Measurements from ENCODE around the gene MAGEF1. TPM values are rescaled to one million over a fixed set of nuclear protein-coding genes. Genes with fewer than 3 reads are reported as not detected.

Gene MAGEF1
- total RNA-seq, 2 experiments from 2014 or later = 5.3 to 5.8 TPM

DNA sequence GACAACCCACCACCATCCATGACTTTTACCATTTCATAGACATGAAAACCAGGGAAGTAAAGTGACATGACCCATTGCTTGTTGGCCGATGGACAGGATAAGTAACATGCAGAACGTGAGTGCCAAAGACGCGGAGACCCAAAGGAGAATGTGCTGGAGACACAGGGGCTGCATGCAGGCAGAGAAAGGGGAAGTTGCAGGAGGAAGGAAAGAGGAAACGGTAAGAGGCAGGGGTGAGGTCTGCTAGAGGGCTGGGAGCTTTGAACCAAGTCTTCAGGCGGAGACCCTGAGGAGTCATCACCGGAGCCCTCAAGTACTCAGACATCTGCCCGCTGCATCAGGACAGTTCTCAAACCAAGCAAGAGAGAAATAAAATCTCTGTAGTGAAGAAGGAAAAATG is 34.9 kb downstream of the MAGEF1 start:
- ChIA-PET POLR2A (no interaction called here), CTCF (interaction anchor here (0.6 kb wide), 1 partner anchor 50 kb away, joined by 3 read pairs; no protein-coding TSS in a partner anchor)
- Mint-ChIP-seq H3K27me3 (peaks cover 10% of the 10 kb centered on the region), H3K4me3 (no peak overlapping the region), H3K9me3 (no peaks in the 10 kb centered on the region), H3K36me3 (ENCODE audit: low read depth) (no peaks in the 10 kb centered on the region), H3K27ac (no peak overlapping the region), H3K4me1 (no peaks in the 10 kb centered on the region)
- no peak for DNase-seq

DNA sequence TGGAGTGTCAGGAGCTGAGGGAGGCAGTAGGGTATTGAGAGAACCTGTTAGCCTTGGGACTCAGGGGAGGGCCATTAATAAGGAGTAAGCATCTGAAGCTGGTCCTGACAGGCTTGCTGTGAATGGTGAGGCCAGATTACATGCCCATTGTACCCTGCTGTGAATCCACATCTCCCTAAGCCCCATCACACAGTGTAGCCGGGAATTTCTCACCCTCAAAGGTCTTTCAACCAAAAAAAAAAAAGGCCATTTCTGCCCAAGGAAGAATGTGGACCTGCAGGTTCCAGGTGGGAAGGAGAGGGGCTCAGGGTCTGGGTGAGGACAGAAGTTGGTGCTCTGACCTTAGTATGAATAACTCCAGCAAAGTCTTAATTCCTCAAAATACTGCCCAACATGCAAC is 37.2 kb downstream of the MAGEF1 start:
- Mint-ChIP-seq H3K4me1 (no peaks in the 10 kb centered on the region), H3K27ac (no peak overlapping the region), H3K36me3 (ENCODE audit: low read depth) (no peaks in the 10 kb centered on the region), H3K27me3 (peaks cover 8% of the 10 kb centered on the region), H3K4me3 (no peak overlapping the region), H3K9me3 (no peaks in the 10 kb centered on the region)
- DNase-seq = no peak
- CTCF ChIA-PET = no interaction called here
- POLR2A ChIA-PET = no interaction called here

DNA sequence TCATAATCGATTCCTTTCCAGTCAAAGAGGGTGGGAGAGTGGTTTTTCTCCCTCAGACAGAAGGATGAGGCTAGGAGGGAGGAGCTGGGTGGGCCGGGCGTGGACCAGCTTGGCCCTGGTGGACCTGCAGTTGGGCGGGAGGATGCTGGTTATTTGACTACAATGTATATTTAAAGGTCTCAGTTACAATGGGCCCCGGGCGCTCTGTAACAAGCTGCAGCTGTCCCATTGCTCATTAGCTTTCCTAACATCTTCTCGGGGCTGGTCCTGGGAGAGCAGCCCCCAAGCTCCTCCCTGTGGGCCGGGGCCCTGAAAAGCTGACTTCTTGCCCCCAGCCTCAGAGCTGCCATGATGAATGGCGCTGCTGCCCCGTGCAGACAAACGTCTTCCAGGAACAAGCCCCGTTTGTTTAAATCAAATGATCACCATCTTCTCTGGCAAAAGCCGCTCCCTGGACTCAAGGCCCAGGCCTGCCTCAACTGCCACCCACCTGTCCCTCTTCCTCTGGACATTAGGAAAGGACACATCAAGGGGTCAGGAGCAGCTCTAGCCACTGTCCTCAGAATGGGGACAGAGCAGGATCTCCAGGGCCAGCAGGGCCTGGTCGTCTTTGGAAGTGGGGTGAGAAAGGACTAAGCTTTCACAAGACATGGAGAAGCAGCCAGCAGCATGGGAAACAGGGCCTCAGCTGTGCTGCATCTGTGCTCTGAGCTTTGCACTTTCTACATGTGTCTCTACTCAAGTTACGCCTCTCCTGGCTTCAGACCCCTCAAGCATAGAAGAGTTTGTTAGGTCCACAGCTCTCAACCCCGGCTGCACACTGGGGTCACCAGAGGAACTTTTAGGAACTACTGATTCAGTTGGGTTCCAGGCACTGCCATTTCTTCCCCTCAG is 38.6 kb downstream of the MAGEF1 start:
- no peak overlapping the region for H3K4me3 Mint-ChIP-seq
- H3K36me3 Mint-ChIP-seq (ENCODE audit: low read depth) = no peaks in the 10 kb centered on the region
- CTCF ChIA-PET = interaction anchor here (0.6 kb wide), 1 partner anchor 55 kb away, joined by 3 read pairs; no protein-coding TSS in a partner anchor
- H3K27me3 Mint-ChIP-seq = peaks cover 8% of the 10 kb centered on the region
- POLR2A ChIA-PET = no interaction called here
- no peak overlapping the region for H3K27ac Mint-ChIP-seq
- no peaks in the 10 kb centered on the region for H3K9me3 Mint-ChIP-seq
- DNase-seq = no peak
- no peaks in the 10 kb centered on the region for H3K4me1 Mint-ChIP-seq

DNA sequence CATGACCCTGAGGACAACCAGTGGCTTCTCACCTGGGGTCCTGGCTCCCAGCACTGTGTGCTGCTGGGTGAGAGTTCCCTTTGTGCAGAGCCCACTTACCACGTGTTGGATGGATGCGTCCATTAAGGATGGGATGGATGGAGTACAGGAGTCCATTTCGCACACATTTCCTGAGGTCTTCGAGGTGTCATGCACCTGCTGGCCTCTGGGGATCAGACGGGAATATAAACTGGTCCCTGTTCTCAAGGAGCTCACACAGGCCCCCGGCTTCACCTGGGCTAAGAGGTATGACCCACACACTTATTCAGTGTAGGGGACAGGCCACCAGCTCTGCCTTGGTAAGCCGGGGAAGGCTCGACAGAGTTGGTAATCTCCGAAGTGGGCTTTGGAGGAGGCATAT is 39.5 kb downstream of the MAGEF1 start:
- no peaks in the 10 kb centered on the region for H3K4me1 Mint-ChIP-seq
- CTCF ChIA-PET = interaction anchor here (0.6 kb wide), 1 partner anchor 54 kb away, joined by 3 read pairs; no protein-coding TSS in a partner anchor
- no peaks in the 10 kb centered on the region for H3K9me3 Mint-ChIP-seq
- POLR2A ChIA-PET = no interaction called here
- H3K27me3 Mint-ChIP-seq = peaks cover 10% of the 10 kb centered on the region
- no peaks in the 10 kb centered on the region for H3K36me3 Mint-ChIP-seq (ENCODE audit: low read depth)
- no peak for DNase-seq
- H3K27ac Mint-ChIP-seq = no peak overlapping the region
- H3K4me3 Mint-ChIP-seq = no peak overlapping the region

DNA sequence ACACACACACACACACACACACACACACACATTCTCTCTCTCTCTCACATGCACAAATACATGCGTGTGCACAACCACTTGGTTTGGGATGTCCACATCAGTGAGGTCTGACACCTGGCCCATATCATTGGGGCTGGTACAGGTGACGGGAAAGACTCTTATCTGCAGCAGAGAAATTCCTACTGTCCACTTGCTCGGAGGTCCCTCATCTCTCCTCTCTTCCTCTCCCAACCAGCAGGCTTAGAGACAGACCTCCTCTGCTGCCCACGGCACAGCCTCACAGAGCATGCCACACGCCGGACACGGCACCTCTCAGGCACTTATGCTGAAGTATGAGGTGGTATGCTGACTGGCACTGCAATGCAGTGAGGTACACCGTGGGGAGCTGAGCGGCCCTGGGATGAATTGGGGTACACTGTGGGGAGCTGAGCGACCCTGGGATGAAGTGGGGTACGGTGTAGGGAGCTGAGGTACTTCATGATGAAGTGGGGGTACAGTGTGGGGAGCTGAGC is 41.7 kb downstream of the MAGEF1 start:
- H3K27me3 Mint-ChIP-seq = peaks cover 8% of the 10 kb centered on the region
- H3K4me1 Mint-ChIP-seq = no peaks in the 10 kb centered on the region
- no peaks in the 10 kb centered on the region for H3K36me3 Mint-ChIP-seq (ENCODE audit: low read depth)
- ChIA-PET POLR2A (no interaction called here), CTCF (no interaction called here)
- no peak for DNase-seq
- H3K27ac Mint-ChIP-seq = no peak overlapping the region
- H3K9me3 Mint-ChIP-seq = no peaks in the 10 kb centered on the region
- no peak overlapping the region for H3K4me3 Mint-ChIP-seq

DNA sequence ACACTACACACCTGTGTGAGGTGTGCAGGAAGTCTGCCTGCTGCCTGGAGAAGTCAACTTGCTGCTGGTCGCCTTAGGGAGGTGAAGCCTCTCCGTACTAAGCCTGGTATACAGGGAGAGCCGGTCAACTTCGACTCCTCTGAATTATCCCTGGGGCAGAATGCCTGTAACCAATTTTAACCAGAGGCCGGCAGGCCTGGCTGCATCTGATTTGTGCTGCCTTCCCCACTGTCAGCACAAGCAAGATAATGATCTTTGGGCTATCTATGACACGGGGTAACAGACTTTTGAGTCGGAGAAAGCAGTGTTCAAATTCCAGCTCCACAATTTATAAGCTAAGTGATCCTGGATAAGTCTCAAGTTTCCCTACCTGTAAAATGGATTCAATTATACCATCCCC is 42.3 kb downstream of the MAGEF1 start:
- no peak overlapping the region for H3K4me3 Mint-ChIP-seq
- no peaks in the 10 kb centered on the region for H3K9me3 Mint-ChIP-seq
- H3K4me1 Mint-ChIP-seq = no peaks in the 10 kb centered on the region
- no peak overlapping the region for H3K27ac Mint-ChIP-seq
- H3K36me3 Mint-ChIP-seq (ENCODE audit: low read depth) = no peaks in the 10 kb centered on the region
- peaks cover 8% of the 10 kb centered on the region for H3K27me3 Mint-ChIP-seq
- ChIA-PET POLR2A (no interaction called here), CTCF (no interaction called here)
- no peak for DNase-seq

DNA sequence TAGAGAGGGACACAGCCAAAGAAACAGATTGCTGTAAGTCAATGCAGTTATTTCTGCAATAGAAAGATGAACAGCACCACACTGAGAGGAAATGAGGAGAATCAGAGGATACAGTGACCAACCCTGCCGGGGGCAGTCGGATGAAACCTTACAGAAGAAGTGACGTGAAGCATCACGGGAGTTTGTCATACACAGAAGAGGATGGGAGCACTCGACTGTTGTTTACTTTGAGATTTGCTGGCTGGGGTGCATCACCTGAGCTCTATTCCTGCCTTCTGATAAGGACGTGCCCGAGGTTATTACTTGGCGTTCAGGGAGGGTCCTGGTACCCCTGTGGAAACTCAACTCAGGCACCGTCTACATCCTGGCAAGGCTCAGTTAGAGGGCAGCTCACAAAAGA is 45.4 kb downstream of the MAGEF1 start:
- Mint-ChIP-seq H3K27me3 (peaks cover 8% of the 10 kb centered on the region), H3K4me3 (no peak overlapping the region), H3K4me1 (no peaks in the 10 kb centered on the region), H3K36me3 (ENCODE audit: low read depth) (no peaks in the 10 kb centered on the region), H3K9me3 (no peaks in the 10 kb centered on the region), H3K27ac (no peak overlapping the region)
- CTCF ChIA-PET = no interaction called here
- DNase-seq = no peak
- POLR2A ChIA-PET = no interaction called here

DNA sequence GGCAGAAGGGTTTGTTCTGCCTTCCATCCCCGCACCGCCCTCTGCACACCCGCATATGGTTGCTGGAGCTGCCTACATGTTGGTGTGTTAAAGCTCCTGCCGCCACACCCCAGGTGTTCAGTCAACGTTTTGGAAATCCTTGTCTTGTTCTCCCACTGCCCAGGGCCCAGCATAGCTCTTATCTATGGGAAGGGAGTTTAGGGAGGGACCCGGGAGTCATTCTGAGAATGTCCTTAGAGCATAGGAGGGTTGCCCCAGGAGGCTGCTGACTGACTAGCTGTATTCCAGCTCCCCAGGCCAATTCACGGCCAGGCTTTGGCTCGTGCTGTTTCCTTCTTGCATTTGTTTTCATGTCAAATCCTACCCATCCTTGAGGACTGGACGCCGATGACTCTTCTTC is 46.8 kb downstream of the MAGEF1 start:
- peaks cover 8% of the 10 kb centered on the region for H3K27me3 Mint-ChIP-seq
- H3K4me3 Mint-ChIP-seq = no peak overlapping the region
- ChIA-PET POLR2A (no interaction called here), CTCF (no interaction called here)
- no peak overlapping the region for H3K27ac Mint-ChIP-seq
- no peaks in the 10 kb centered on the region for H3K9me3 Mint-ChIP-seq
- H3K36me3 Mint-ChIP-seq (ENCODE audit: low read depth) = no peaks in the 10 kb centered on the region
- DNase-seq = no peak
- no peaks in the 10 kb centered on the region for H3K4me1 Mint-ChIP-seq

DNA sequence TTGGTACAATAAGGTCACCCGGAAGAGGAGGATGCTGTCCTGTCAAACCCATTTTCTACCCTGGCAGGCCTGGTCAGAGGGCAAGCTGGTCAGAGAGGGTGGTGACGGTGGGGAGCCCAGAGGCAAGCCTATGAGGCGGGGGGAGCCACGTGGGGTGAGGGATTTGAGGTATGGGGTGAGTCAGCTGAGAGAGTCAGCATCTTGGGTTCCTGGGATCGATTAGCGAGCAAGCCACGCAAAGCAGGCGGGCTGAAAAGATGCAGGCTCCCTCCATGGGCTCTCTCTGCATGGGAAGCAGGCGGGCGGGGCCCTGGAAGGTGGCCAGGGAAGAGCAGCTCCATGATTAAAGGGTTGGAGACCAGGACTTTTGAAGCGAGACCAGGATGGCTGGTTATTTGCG is 48.1 kb downstream of the MAGEF1 start:
- H3K27ac Mint-ChIP-seq = no peak overlapping the region
- ChIA-PET POLR2A (no interaction called here), CTCF (no interaction called here)
- H3K9me3 Mint-ChIP-seq = no peaks in the 10 kb centered on the region
- H3K36me3 Mint-ChIP-seq (ENCODE audit: low read depth) = no peaks in the 10 kb centered on the region
- H3K4me3 Mint-ChIP-seq = no peak overlapping the region
- H3K4me1 Mint-ChIP-seq = no peaks in the 10 kb centered on the region
- peaks cover 8% of the 10 kb centered on the region for H3K27me3 Mint-ChIP-seq
- no peak for DNase-seq

DNA sequence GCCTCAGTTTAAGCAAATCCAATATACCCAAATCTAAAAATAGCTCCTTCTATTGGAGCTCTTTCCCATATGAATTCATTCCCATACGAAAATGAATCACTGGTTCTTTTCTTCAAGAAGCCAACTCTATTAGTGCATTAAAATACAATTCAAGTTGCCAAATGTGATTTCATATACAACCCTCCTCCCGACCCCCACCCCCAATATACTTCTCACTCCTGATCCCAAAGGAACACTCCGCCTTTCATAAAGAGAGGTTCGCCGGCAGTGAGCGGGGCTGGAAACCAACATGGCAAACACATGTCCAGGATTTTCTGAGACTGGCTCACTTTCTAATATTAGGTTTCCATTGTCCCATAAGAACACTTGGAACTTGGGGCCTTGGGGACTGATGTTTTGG is 48.5 kb downstream of the MAGEF1 start:
- DNase-seq = no peak
- Mint-ChIP-seq H3K4me3 (no peak overlapping the region), H3K27me3 (peaks cover 8% of the 10 kb centered on the region), H3K4me1 (no peaks in the 10 kb centered on the region), H3K9me3 (no peaks in the 10 kb centered on the region), H3K36me3 (ENCODE audit: low read depth) (no peaks in the 10 kb centered on the region), H3K27ac (no peak overlapping the region)
- CTCF ChIA-PET = no interaction called here
- POLR2A ChIA-PET = no interaction called here

DNA sequence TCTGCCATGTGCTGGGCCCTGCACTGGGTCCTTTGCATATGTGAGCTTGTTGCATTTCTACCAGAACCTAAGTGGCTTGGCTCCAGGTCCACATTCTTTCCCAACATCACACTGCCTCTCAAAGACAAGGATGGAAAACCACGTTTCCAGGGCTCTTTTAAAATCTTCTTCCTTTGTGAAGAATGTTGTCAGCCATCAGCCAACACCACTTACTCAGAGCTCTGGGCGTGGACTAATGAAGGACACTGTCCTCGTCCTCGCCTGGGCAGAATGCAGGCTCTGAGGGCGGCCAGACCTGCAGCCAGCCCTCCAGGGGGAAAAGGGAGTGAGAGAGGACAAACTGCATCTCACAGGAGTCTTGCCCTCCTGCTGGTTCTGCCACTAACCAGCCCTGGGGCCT is 49.7 kb downstream of the MAGEF1 start:
- Mint-ChIP-seq H3K4me3 (no peak overlapping the region), H3K36me3 (ENCODE audit: low read depth) (no peaks in the 10 kb centered on the region), H3K27ac (no peak overlapping the region), H3K27me3 (peaks cover 6% of the 10 kb centered on the region), H3K4me1 (peaks cover 4% of the 10 kb centered on the region), H3K9me3 (no peaks in the 10 kb centered on the region)
- ChIA-PET CTCF (no interaction called here), POLR2A (no interaction called here)
- no peak for DNase-seq

DNA sequence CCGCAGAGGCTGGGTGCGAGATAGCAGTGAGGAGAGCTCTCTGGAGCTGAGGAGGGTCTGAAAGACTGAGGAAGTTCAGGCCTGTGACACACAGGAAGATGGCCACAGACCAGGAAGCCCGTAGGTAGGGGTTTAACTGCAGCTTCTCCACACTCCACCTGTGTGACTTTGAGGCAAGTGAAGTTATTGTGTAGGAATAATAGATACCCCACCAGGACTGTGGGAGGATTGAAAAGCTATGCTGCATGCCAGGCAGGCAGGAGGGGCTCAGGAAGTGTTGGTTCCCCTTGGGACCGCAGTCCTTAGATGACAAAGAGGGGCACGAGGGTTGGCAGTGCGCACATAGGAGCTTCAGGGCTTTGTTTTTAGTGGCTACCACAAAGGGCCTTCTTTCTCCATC is 50.9 kb downstream of the MAGEF1 start:
- POLR2A ChIA-PET = no interaction called here
- Mint-ChIP-seq H3K4me1 (peaks cover 9% of the 10 kb centered on the region), H3K9me3 (no peaks in the 10 kb centered on the region), H3K27me3 (no peaks in the 10 kb centered on the region), H3K27ac (no peak overlapping the region), H3K36me3 (ENCODE audit: low read depth) (no peaks in the 10 kb centered on the region), H3K4me3 (no peak overlapping the region)
- CTCF ChIA-PET = no interaction called here
- no peak for DNase-seq
